HG03521 (cell line): ENCODE results near the gene CWC27.

Source experiments
- ATAC-seq: cut with Tn5 transposase; IDR thresholded peaks from one replicate; pipeline ENCODE4 v1.9.1; 2021; ENCODE audit warnings: mild to moderate bottlenecking, moderate library complexity; ENCODE audit not compliant: unreplicated experiment

Gene CWC27

DNA sequence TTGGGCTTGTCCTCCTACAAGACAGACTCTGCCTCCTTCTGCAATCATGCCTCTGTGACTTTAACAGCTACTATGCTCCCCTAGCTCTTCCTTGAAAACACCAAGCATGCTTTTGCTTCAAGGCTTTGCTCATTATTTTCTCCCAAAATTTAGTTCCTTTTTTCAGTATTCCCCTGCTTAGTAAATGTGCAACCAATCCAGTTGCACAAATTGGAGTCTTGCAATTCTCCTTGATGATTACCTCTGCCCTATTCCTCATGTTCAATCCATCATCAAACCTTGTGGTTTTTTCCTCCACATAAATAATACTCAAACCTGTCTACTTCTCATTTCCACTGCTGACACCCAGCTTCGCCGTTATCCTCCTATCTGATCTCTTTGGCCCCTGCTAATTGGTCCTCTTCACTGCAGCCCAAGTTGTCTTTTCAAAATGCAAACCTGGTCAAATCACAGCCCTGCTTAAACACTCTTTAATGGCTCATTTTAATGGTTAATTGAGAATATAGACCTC lies 296.3 kb downstream of the CWC27 start:
- no peak for ATAC-seq

DNA sequence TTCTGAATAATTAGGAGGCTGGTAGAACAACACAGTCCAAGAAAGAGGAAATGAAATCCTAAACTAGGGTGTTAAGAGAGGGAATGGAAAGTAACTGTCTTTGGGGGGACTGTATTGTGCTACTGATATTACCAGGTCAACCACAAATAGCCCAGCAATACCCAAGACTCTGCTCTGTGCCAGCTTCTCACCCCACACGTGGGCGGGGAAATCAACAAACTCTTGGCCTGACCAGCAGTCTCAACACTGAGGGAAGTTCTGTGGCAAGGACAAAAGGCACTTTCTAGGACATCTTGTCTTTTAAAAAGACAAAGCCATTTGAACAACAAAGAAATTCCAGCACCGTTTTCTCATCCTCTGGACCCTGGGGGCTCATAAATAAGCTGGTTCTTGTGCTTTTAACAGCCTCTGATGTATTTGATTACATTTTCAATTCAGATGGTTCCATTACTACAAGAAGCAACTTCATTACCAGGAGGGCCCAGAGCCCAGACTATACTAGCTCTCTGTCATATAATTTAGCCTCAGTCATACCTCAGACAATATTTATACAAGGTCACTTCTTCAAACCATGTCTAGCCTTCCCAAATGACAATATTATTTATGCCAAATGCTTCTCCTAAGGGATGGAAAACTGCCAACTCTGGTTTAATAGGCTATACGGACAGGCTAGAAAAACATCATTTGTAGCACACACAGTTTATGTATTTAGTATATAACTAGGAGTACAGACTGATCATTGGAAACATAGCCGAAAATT lies 297.8 kb downstream of the CWC27 start:
- ATAC-seq, result peak; percentile 59

DNA sequence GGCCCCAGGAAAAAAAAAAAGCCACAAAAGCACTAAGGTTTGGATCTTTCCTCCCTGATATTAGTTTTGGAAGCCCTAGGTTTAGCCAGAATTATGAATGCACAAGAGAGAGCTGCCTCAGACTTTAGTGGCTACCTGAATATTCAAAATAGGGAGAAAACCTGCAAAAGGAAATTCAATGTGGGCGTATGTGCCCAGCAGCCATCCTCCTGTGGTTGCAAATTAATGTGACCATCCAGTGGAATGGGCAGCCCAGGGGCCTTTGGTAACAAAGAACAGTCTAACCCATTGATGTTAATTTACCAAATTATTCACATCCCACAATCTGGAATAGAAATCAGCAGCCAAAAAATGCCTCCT lies 298.4 kb downstream of the CWC27 start:
- ATAC-seq, result no peak
